IPS-18a (cell line): ENCODE data around the gene DDX10.

ENCODE experiments used
- H3K27ac ChIP-seq: one replicate; pipeline ENCODE4 v1.5.1; 2013; ENCODE audit warnings: low read length
- H3K27me3 ChIP-seq: one replicate; pipeline ENCODE4 v1.6.1; 2013; ENCODE audit warnings: mild to moderate bottlenecking, low read length; ENCODE audit not compliant: control insufficient read depth, insufficient read depth
- H3K36me3 ChIP-seq: one replicate; pipeline ENCODE4 v1.6.1; 2013; ENCODE audit warnings: low read depth, low read length; ENCODE audit not compliant: control insufficient read depth
- H3K4me1 ChIP-seq: one replicate; pipeline ENCODE4 v1.6.1; 2013; ENCODE audit warnings: low read depth, low read length; ENCODE audit not compliant: control insufficient read depth
- H3K4me3 ChIP-seq: one replicate; pipeline ENCODE4 v1.5.1; 2013; ENCODE audit warnings: low read length
- H3K9ac ChIP-seq: one replicate; pipeline ENCODE4 v1.6.1; 2013; ENCODE audit warnings: mild to moderate bottlenecking, low read length, moderate library complexity
- H3K9me3 ChIP-seq: one replicate; pipeline ENCODE4 v1.6.1; 2013; ENCODE audit warnings: low read depth, low read length; ENCODE audit not compliant: control insufficient read depth

DDX10 gene

GRCh38 chr11:108786281-108786990 is 121.6 kb downstream of the DDX10 start:
- H3K4me3 ChIP-seq: no peak overlapping the region
- no peak overlapping the region for H3K27ac ChIP-seq
- peaks cover 14% of the 10 kb centered on the region for H3K4me1 ChIP-seq
- no peak overlapping the region for H3K9ac ChIP-seq
- no peaks in the 10 kb centered on the region for H3K27me3 ChIP-seq
- no peaks in the 10 kb centered on the region for H3K36me3 ChIP-seq
- H3K9me3 ChIP-seq: no peaks in the 10 kb centered on the region

- no peaks in the 10 kb centered on the region for H3K9me3 ChIP-seq
- H3K36me3 ChIP-seq: no peaks in the 10 kb centered on the region
- H3K4me3 ChIP-seq: no peak overlapping the region
- H3K9ac ChIP-seq: no peak overlapping the region
- H3K4me1 ChIP-seq: peaks cover 18% of the 10 kb centered on the region
- H3K27ac ChIP-seq: no peak overlapping the region
- no peaks in the 10 kb centered on the region for H3K27me3 ChIP-seq
Measured at GRCh38 chr11:108787105-108787504, 122.2 kb downstream of the DDX10 start.

- Histone ChIP-seq H3K9me3 (no peaks in the 10 kb centered on the region), H3K4me3 (no peak overlapping the region), H3K27ac (no peak overlapping the region), H3K4me1 (peaks cover 18% of the 10 kb centered on the region), H3K27me3 (no peaks in the 10 kb centered on the region), H3K9ac (no peak overlapping the region), H3K36me3 (no peaks in the 10 kb centered on the region)
Measured at GRCh38 chr11:108788565-108789199, 123.8 kb downstream of the DDX10 start.

DNA sequence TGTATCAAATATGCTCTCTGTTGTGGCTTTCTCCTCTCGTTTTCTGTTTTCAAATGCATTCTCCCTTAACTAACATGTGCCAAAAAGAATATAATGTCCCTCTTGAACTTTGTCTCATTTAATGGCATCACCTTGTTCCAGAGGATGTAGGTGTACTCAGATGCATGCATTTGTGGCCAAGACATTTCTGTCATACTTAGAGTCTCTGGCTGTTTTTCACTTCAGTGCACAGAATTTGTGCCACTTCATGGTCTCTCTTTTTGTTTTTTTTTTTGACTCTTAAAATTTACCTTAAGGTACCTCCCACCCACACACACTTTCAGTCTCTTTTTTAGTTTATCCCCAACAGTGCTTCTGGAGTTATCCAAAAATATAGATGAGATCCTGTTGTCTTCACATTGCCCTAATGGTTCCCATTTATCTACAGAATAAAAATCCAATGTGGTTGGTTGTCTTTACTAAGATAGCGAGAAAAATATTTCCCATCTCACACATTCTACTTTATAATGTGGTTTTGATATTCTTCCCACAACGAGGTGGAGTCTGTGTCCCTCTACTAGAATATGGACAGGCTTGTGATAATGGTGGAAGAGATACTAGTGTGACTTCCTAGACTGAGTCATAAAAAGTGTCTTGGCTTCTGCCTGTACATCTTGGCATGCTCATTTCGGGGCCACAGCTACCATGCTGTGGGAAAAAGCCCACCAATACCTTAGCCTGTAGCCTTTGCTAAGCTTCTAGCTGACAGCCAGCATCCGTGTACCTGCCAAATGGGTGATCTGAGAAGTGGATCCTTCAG is 125.8 kb downstream of the DDX10 start:
- H3K36me3 ChIP-seq: no peaks in the 10 kb centered on the region
- H3K4me3 ChIP-seq: no peak overlapping the region
- no peaks in the 10 kb centered on the region for H3K27me3 ChIP-seq
- H3K9me3 ChIP-seq: no peaks in the 10 kb centered on the region
- peaks cover 18% of the 10 kb centered on the region for H3K4me1 ChIP-seq
- H3K27ac ChIP-seq: no peak overlapping the region
- no peak overlapping the region for H3K9ac ChIP-seq

DNA sequence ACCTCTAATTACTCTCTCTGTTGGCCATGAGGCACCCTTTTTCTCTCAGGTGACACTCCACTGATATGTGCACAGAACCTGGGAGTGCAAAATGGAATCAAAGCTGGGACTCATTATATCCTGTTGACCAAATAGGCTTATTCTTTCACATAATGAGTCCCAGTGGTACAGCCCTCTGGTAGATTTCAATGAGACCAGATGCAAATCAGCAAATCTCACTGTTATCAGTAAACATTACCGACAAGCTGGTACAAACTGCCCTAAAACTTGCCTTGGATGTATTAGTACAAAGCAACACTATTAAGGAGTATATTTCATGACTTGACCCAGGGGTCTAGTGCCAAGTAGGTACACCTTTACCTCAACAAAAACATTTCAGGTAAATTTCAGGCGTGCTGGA is 128.3 kb downstream of the DDX10 start:
- Histone ChIP-seq H3K36me3 (no peaks in the 10 kb centered on the region), H3K9ac (no peak overlapping the region), H3K4me3 (no peak overlapping the region), H3K27ac (no peak overlapping the region), H3K27me3 (no peaks in the 10 kb centered on the region), H3K9me3 (no peaks in the 10 kb centered on the region), H3K4me1 (peaks cover 16% of the 10 kb centered on the region)

DNA sequence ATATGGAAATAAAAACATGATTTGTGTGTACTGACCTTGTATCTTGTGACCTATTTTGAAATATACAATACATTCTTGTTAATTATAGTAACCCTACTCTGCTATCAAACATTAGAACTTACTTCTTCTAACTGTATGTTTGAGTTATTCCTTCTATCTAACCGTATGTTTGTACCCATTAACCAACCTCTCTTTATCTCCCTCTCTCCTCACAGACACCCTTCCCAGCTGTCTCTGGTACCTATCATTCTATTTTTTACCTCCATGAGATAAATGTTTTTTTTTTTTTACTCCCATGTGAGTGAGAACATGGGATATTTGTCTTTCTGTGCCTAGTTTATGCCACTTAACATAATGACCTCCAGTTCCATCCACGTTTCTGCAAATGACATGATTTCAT is 128.7 kb downstream of the DDX10 start:
- no peaks in the 10 kb centered on the region for H3K9me3 ChIP-seq
- H3K27ac ChIP-seq: no peak overlapping the region
- no peaks in the 10 kb centered on the region for H3K36me3 ChIP-seq

GRCh38 chr11:108796551-108796950 is 131.7 kb downstream of the DDX10 start:
- Histone ChIP-seq H3K27me3 (no peaks in the 10 kb centered on the region), H3K4me1 (peaks cover 7% of the 10 kb centered on the region), H3K9me3 (no peaks in the 10 kb centered on the region), H3K27ac (no peak overlapping the region), H3K36me3 (no peaks in the 10 kb centered on the region), H3K4me3 (no peak overlapping the region), H3K9ac (no peak overlapping the region)

More for the DNA sequence above, 128.7 kb downstream of the DDX10 start:
- H3K4me3 ChIP-seq: no peak overlapping the region
- H3K9ac ChIP-seq: no peak overlapping the region
- H3K27me3 ChIP-seq: no peaks in the 10 kb centered on the region
- H3K4me1 ChIP-seq: peaks cover 15% of the 10 kb centered on the region

GRCh38 chr11:108797578-108798100 is 132.8 kb downstream of the DDX10 start:
- Histone ChIP-seq H3K9ac (no peak overlapping the region), H3K4me1 (peaks cover 4% of the 10 kb centered on the region), H3K4me3 (no peak overlapping the region), H3K27me3 (no peaks in the 10 kb centered on the region), H3K27ac (no peak overlapping the region), H3K36me3 (no peaks in the 10 kb centered on the region), H3K9me3 (no peaks in the 10 kb centered on the region)

GRCh38 chr11:108802492-108802891 is 137.6 kb downstream of the DDX10 start:
- no peak overlapping the region for H3K4me3 ChIP-seq

DNA sequence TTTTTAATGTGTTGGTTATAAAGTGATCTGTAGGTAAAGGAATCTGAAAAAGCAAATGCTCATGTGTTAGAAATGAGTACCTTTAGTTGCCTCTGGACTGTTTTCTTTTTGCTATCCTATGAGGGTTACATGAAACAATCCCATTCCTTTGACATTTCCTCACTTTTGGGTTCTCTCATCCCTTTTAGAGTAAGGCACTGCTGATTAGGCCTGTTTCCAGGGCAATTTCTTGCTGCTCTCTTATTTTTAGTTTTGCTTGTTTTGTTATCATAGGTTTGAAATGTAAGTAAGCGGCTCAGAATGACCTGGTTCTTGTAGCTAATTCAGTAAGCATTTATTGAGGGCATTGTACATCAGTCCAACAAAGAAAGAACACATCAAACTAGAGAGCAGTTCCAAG is 138.9 kb downstream of the DDX10 start:
- Histone ChIP-seq H3K27me3 (no peaks in the 10 kb centered on the region), H3K4me3 (no peak overlapping the region), H3K27ac (no peak overlapping the region), H3K9ac (no peak overlapping the region), H3K9me3 (no peaks in the 10 kb centered on the region), H3K4me1 (no peaks in the 10 kb centered on the region), H3K36me3 (no peaks in the 10 kb centered on the region)

More at GRCh38 chr11:108802492-108802891, 137.6 kb downstream of the DDX10 start:
- H3K36me3 ChIP-seq: no peaks in the 10 kb centered on the region
- no peak overlapping the region for H3K27ac ChIP-seq
- no peaks in the 10 kb centered on the region for H3K27me3 ChIP-seq
- H3K9me3 ChIP-seq: no peaks in the 10 kb centered on the region
- H3K9ac ChIP-seq: no peak overlapping the region
- no peaks in the 10 kb centered on the region for H3K4me1 ChIP-seq

- no peaks in the 10 kb centered on the region for H3K36me3 ChIP-seq
- no peak overlapping the region for H3K4me3 ChIP-seq
- H3K27me3 ChIP-seq: no peaks in the 10 kb centered on the region
- H3K4me1 ChIP-seq: no peaks in the 10 kb centered on the region
- no peaks in the 10 kb centered on the region for H3K9me3 ChIP-seq
- H3K27ac ChIP-seq: no peak overlapping the region
- H3K9ac ChIP-seq: no peak overlapping the region
Measured at GRCh38 chr11:108804511-108804910, 139.6 kb downstream of the DDX10 start.
